Heart right ventricle (tissue), 16 donors: ENCODE measurements around the gene NIN. TPM values are rescaled to one million over a fixed set of nuclear protein-coding genes. Genes with fewer than 3 reads are reported as not detected.
"Not testable (repeated sequence)": the region's sequence is repeated elsewhere in the genome, so short reads cannot be mapped to it uniquely, and the experiment has no call there.

Experiments
- ATAC-seq, 8 donors: fragments of 200-7000 bp; cut with Tn5 transposase; one replicate each; pipeline ENCODE4 v1.9.1; 2020; ENCODE audit warnings: mild to moderate bottlenecking in 8 of 8, moderate library complexity in 8 of 8, moderate number of reproducible peaks in 1 of 8
- DNase-seq, 2 donors: peaks; one replicate each; pipeline ENCODE4 v3.0.0-alpha.2; 2020
- H3K27ac ChIP-seq, 10 donors: fragments of 200-600 bp; sonication (generic) in 2 of 10; one replicate each; pipeline versions ENCODE4 v1.5.0 to v1.8.0; 2020 to 2022; ENCODE audit warnings: mild to moderate bottlenecking in 3 of 10
- H3K27me3 ChIP-seq, 7 donors: fragments of 200-600 bp; one replicate each; pipeline ENCODE4 v1.8.0; 2021 to 2022; ENCODE audit warnings: mild to moderate bottlenecking in 2 of 7
- H3K36me3 ChIP-seq, 9 donors: fragments of 200-600 bp; sonication (generic) in 1 of 9; one replicate each; pipeline versions ENCODE4 v1.5.0 to v1.8.0; 2020 to 2022; ENCODE audit warnings: mild to moderate bottlenecking in 2 of 9
- H3K4me1 ChIP-seq, 9 donors: fragments of 200-600 bp; sonication (generic) in 1 of 9; one replicate each; pipeline versions ENCODE4 v1.5.0 to v1.8.0; 2020 to 2022; ENCODE audit warnings: mild to moderate bottlenecking in 4 of 9
- H3K4me3 ChIP-seq, 10 donors: fragments of 200-600 bp; sonication (generic) in 2 of 10; one replicate each; pipeline versions ENCODE4 v1.5.0 to v1.8.0; 2020 to 2022; ENCODE audit warnings: mild to moderate bottlenecking in 7 of 10, moderate library complexity in 2 of 10
- H3K9me3 ChIP-seq, 11 donors: fragments of 200-600 bp in 10 of 11; sonication (generic) in 2 of 11; one replicate each; pipeline versions ENCODE4 v1.5.0 to v1.8.0; 2013 to 2022; ENCODE audit warnings: mild to moderate bottlenecking in 2 of 11, control low read depth in 1 of 11, moderate library complexity in 1 of 11
- CTCF ChIP-seq, 9 donors: fragments of 200-600 bp; sonication (generic) in 2 of 9; IDR thresholded peaks; one replicate each; pipeline versions ENCODE4 v1.5.0 to v1.8.0; 2021 to 2022; ENCODE audit warnings: antibody characterized with exemption in 9 of 9, mild to moderate bottlenecking in 5 of 9, moderate library complexity in 1 of 9
- WGBS, 2 donors: extraction: QIAGEN DNeasy Blood & Tissue Kit; methylation state at CpG; one replicate each; pipeline ENCODE4 v1.1.7; 2013; ENCODE audit warnings: inconsistent platforms in 1 of 2; 5-methylcytosine and 5-hydroxymethylcytosine counted together
- intact Hi-C, 10 donors: fragments of 100-400 bp; cut with DNase I; formaldehyde crosslinking; loops; one replicate each; pipeline versions ENCODE4 v1.11.1 to v1.14.2; 2022
- polyA plus RNA-seq, 2 donors: library from polyadenylated mRNA; stranded (reverse); fragments of 200-250 nt; gene quantifications; one replicate each; pipeline ENCODE4 v1.2.3, GENCODE V29; 2013
- total RNA-seq, 10 donors: library from RNA; stranded (reverse); fragmentation: NEBNext Ultra II Directional in 3 of 10; extraction: Animal tissue kit (Norgen Biotek cat#: 25700) in 3 of 10; gene quantifications; one replicate each; pipeline versions ENCODE4 v1.2.1 to v1.2.4, GENCODE V29; 2021 to 2023
- donor health status: Arrhythmogenic right ventricular cardiomyopathy.
- donor health status: ischemic (EF 13 %, LVEDD 7.1; RV severe dilation, severe dysfunction).
- donor health status: healthy with polysubstance abuse.
- donor health status: DM: no; HTN: yes; CAD: no.
- donor health status: DM: no; HTN: no; CAD: no.
- donor health status: ischemic (EF 25% LVEDD 6.9; RV normal size, moderate dysfunction).
- donor health status: ischemic (EF 25% LVEDD 5.7; RV mildly dilated, moderate dysfunction).
- donor health status: healthy.
- donor health status: DM: yes; HTN: yes; CAD: no.
- donor health status: Ischemic cardiomyopathy.
- donor health status: ischemic (EF 35%, LVEDD 5.7; RV mildly dilated, moderate dysfunction).
- donor health status: nonischemic (EF 11% LVEDD 7.7; RV severe dilation, severe dysfunction).
- donor health status: DM: yes; HTN: yes; CAD: no.
- donor health status: PGD.
- donor health status: ischemic (EF 29% LVEDD 5.4; RV normal size, mild dysfunction).
- donor health status: nonischemic (EF 23%, LVEDD 6.1; RV moderate dilation, normal function).

NIN gene
- total and polyA plus RNA-seq, 12 donors, result 4.0 to 38.7 (median 25.1) TPM

- H3K9me3 ChIP-seq, result no peaks in the 10 kb centered on the region
- no peaks in the 10 kb centered on the region for H3K36me3 ChIP-seq
- H3K27me3 ChIP-seq, result no peaks in the 10 kb centered on the region
- intact Hi-C loops, result loop anchor here in 1 of 10 donors (10.0 kb wide), 1 partner anchor 60 kb away; no protein-coding TSS in a partner anchor
- no peaks in the 10 kb centered on the region for H3K4me1 ChIP-seq
- WGBS, 2 donors, result 53 to 60% methylated on average over 22 of the region's 22 CpGs
- TF ChIP-seq CTCF (IDR thresholded peaks at IDR 0.05), result no peak
- ATAC-seq, result peak in 7 of 8 donors; percentile 28 to 93 (median 79)
- DNase-seq, result peak in 1 of 2 donors; percentile 15
- no peak overlapping the region for H3K27ac ChIP-seq
- no peak overlapping the region for H3K4me3 ChIP-seq
Observed at GRCh38 chr14:50705026-50705593, 125.9 kb downstream of the NIN start.

- WGBS, 2 donors, result 91% methylated on average over 26 of the region's 26 CpGs
- intact Hi-C loops, result loop anchor here in 1 of 10 donors (10.0 kb wide), 1 partner anchor 60 kb away; no protein-coding TSS in a partner anchor
- Histone ChIP-seq H3K36me3 (no peaks in the 10 kb centered on the region), H3K4me1 (no peaks in the 10 kb centered on the region), H3K27me3 (no peaks in the 10 kb centered on the region), H3K4me3 (no peak overlapping the region), H3K9me3 (no peaks in the 10 kb centered on the region), H3K27ac (no peak overlapping the region)
- no peak for DNase-seq
- peak in 3 of 8 donors; percentile 27 to 53 (median 31) for ATAC-seq
- TF ChIP-seq CTCF (IDR thresholded peaks at IDR 0.05), result no peak
Observed at GRCh38 chr14:50704454-50705010, 126.4 kb downstream of the NIN start.

- ATAC-seq, result no peak
- WGBS, 2 donors, result 76 to 82% methylated on average over 4 of the region's 4 CpGs
- Histone ChIP-seq H3K9me3 (peaks cover 0 to 5% (median 0%) of the 10 kb centered on the region in 11 donors), H3K27me3 (no peaks in the 10 kb centered on the region), H3K4me3 (no peak overlapping the region), H3K27ac (no peak overlapping the region), H3K36me3 (no peaks in the 10 kb centered on the region), H3K4me1 (no peaks in the 10 kb centered on the region)
- DNase-seq, result no peak
- intact Hi-C loops, result no loop called here
- TF ChIP-seq CTCF (IDR thresholded peaks at IDR 0.05), result no peak
Observed at GRCh38 chr14:50697659-50698290, 133.2 kb downstream of the NIN start.

DNA sequence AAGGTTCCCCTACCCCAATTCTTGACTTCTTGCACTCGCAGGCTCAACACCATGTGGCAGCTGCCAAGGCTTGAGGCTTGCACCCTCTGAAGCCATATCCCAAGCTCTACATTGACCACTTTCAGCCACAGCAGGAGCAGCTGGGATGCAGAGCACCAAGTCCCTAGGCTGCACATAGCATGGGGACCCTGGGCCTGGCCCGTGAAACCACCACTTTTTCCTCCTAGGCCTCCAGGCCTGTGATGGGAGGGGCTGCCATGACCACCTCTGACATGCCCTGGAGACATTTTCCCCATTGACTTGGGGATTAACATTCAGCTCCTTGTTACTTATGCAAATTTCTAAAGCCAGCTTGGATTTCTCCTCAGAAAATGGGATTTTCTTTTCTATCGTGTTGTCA lies 136.7 kb downstream of the NIN start:
- intact Hi-C loops, H3K9me3 ChIP-seq, DNase-seq, H3K27me3 ChIP-seq, H3K36me3 ChIP-seq, H3K4me1 ChIP-seq, H3K4me3 ChIP-seq, H3K27ac ChIP-seq, ATAC-seq: not testable (repeated sequence)
- WGBS, 2 donors, result 97 to 98% methylated on average over 3 of the region's 3 CpGs

DNA sequence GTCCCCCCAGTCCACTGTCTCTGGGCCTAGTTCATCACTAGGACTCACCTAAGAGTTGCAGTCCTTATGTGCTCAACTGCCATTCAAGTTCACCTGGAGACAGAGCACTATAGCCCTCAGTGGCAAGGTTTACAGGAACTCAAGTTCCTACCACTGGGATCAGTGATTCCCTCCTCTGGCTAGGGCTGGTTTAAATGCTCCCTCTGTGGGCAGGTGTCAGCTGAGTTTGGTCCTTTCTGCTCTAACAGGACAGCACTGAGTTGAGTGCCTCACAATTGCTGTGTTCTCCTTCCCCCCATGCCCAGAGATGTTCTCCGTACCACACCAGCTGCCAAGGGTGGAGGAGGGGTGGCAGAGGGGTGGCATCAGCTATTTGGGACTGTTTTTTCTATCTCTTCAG lies 142.1 kb downstream of the NIN start:
- no peak overlapping the region for H3K27ac ChIP-seq
- H3K4me1 ChIP-seq, result no peaks in the 10 kb centered on the region
- peaks cover 0 to 22% (median 0%) of the 10 kb centered on the region in 11 donors for H3K9me3 ChIP-seq
- no peak for DNase-seq
- no peaks in the 10 kb centered on the region for H3K36me3 ChIP-seq
- ATAC-seq, result no peak
- 88 to 96% methylated on average over 1 of the region's 1 CpG for WGBS, 2 donors
- intact Hi-C loops, result no loop called here
- H3K27me3 ChIP-seq, result no peaks in the 10 kb centered on the region
- peak in 2 of 9 donors; percentile 20 to 30 for TF ChIP-seq CTCF (IDR thresholded peaks at IDR 0.05)
- H3K4me3 ChIP-seq, result no peak overlapping the region
